ENCODE measurements around the gene TBC1D3B. TPM values are rescaled to one million over a fixed set of nuclear protein-coding genes. Genes with fewer than 3 reads are reported as not detected.
"Not testable (repeated sequence)": the region's sequence is repeated elsewhere in the genome, so short reads cannot be mapped to it uniquely, and the experiment has no call there.

TBC1D3B gene
- polyA plus RNA-seq, 1 experiment: 1.3 TPM

GRCh38 chr17:36193216-36193775 is 16.9 kb upstream of the TBC1D3B start:
- Histone ChIP-seq H3K27ac (ENCODE audit: low read depth, low read length) (no peak overlapping the region), H3K4me3 (ENCODE audit: low read depth, low read length) (no peak overlapping the region), H3K27me3 (ENCODE audit: control insufficient read depth, insufficient read depth, low read length) (no peaks in the 10 kb centered on the region), H3K9me3 (ENCODE audit: control insufficient read depth, insufficient read depth, low read length) (no peaks in the 10 kb centered on the region)
- ChIA-PET POLR2A (interaction anchor here (2.0 kb wide), 1 partner anchor 10 kb away, joined by 13 read pairs; no protein-coding TSS in a partner anchor), CTCF (interaction anchor here (1.6 to 2.9 kb wide), 2 partner anchors 44 to 290 kb away, joined by 3 to 18 read pairs; no protein-coding TSS in a partner anchor)
- DNase-seq (ENCODE audit: low read depth, low spot score): no peak
- no peak for TF ChIP-seq CTCF (IDR thresholded peaks at IDR 0.05; ENCODE audit: low read depth, low read length)

GRCh38 chr17:36190549-36191330 is 14.3 kb upstream of the TBC1D3B start:
- POLR2A ChIA-PET; DNase-seq (ENCODE audit: low read depth, low spot score); H3K4me3 ChIP-seq (ENCODE audit: low read depth, low read length); H3K27ac ChIP-seq (ENCODE audit: low read depth, low read length); H3K27me3 ChIP-seq (ENCODE audit: control insufficient read depth, insufficient read depth, low read length); H3K9me3 ChIP-seq (ENCODE audit: control insufficient read depth, insufficient read depth, low read length): not testable (repeated sequence)
- CTCF ChIA-PET: interaction anchor here (0.7 kb wide), 1 partner anchor 1791 kb away, joined by 4 read pairs; no protein-coding TSS in a partner anchor

- DNase-seq (ENCODE audit: low read depth, low spot score); H3K27ac ChIP-seq (ENCODE audit: low read depth, low read length); H3K9me3 ChIP-seq (ENCODE audit: control insufficient read depth, insufficient read depth, low read length); H3K4me3 ChIP-seq (ENCODE audit: low read depth, low read length); H3K27me3 ChIP-seq (ENCODE audit: control insufficient read depth, insufficient read depth, low read length); CTCF ChIA-PET; POLR2A ChIA-PET: not testable (repeated sequence)
These were observed 13.6 kb upstream of the TBC1D3B start for GRCh38 chr17:36189993-36190392.

GRCh38 chr17:36188891-36189306 is 12.5 kb upstream of the TBC1D3B start:
- H3K9me3 ChIP-seq (ENCODE audit: control insufficient read depth, insufficient read depth, low read length): no peaks in the 10 kb centered on the region; the same call in 1 of the 2 replicates
- no peak for DNase-seq (ENCODE audit: low read depth, low spot score)
- POLR2A ChIA-PET: interaction anchor here (0.5 kb wide), 1 partner anchor 18 kb away, joined by 5 read pairs; no protein-coding TSS in a partner anchor
- no peaks in the 10 kb centered on the region for H3K27me3 ChIP-seq (ENCODE audit: control insufficient read depth, insufficient read depth, low read length)
- no peak overlapping the region for H3K4me3 ChIP-seq (ENCODE audit: low read depth, low read length)
- H3K27ac ChIP-seq (ENCODE audit: low read depth, low read length): no peak overlapping the region
- no peak for TF ChIP-seq CTCF (IDR thresholded peaks at IDR 0.05; ENCODE audit: low read depth, low read length)
- CTCF ChIA-PET: interaction anchor here (1.4 kb wide), 1 partner anchor 40 kb away, joined by 4 read pairs; no protein-coding TSS in a partner anchor

- ChIA-PET POLR2A (interaction anchor here (0.5 kb wide), 1 partner anchor 18 kb away, joined by 5 read pairs; no protein-coding TSS in a partner anchor), CTCF (interaction anchor here (1.4 kb wide), 1 partner anchor 39 kb away, joined by 4 read pairs; no protein-coding TSS in a partner anchor)
- not testable (repeated sequence) for H3K4me3 ChIP-seq (ENCODE audit: low read depth, low read length); H3K27ac ChIP-seq (ENCODE audit: low read depth, low read length); H3K9me3 ChIP-seq (ENCODE audit: control insufficient read depth, insufficient read depth, low read length); DNase-seq (ENCODE audit: low read depth, low spot score); H3K27me3 ChIP-seq (ENCODE audit: control insufficient read depth, insufficient read depth, low read length)
These were observed 11.7 kb upstream of the TBC1D3B start for GRCh38 chr17:36187943-36188665.

GRCh38 chr17:36186810-36187763 is 10.7 kb upstream of the TBC1D3B start:
- CTCF ChIA-PET: interaction anchor here (0.8 to 1.0 kb wide), 2 partner anchors 37 to 39 kb away, joined by 3 to 4 read pairs; no protein-coding TSS in a partner anchor
- peaks cover 10% of the 10 kb centered on the region for H3K9me3 ChIP-seq (ENCODE audit: control insufficient read depth, insufficient read depth, low read length)
- H3K27ac ChIP-seq (ENCODE audit: low read depth, low read length); POLR2A ChIA-PET; DNase-seq (ENCODE audit: low read depth, low spot score); H3K4me3 ChIP-seq (ENCODE audit: low read depth, low read length): not testable (repeated sequence)
- peaks cover 16% of the 10 kb centered on the region for H3K27me3 ChIP-seq (ENCODE audit: control insufficient read depth, insufficient read depth, low read length)

Data from AG04450 (cell line).